ENCODE data around the gene ZNF780A. TPM values are rescaled to one million over a fixed set of nuclear protein-coding genes. Genes with fewer than 3 reads are reported as not detected.
A peak's percentile ranks its signal among the peaks of the same experiment; 100 is the strongest.

Gene ZNF780A
- 10 to 100 TPM; 26.8 to 60.1 (median 33.8) TPM for total RNA-seq

GRCh38 chr19:40090241-40091204, at the start of gene ZNF780A:
ZNF780A (minus strand) TSS chr19:40090943; CDS start chr19:40084753, 6,190 bp downstream.
- Histone ChIP-seq H3K36me3 (no peaks in the 10 kb centered on the region), H3K4me3 (replicated peaks in 1 of 3) (peak within 1 kb of the TSS; percentile 23 to 89 (median 66)), H3K27me3 (no peaks in the 10 kb centered on the region), H3K9me3 (no peaks in the 10 kb centered on the region), H3K4me1 (peaks cover 7 to 10% of the 10 kb centered on the region in 2 donors), H3K27ac (peak within 1 kb of the TSS; percentile 67 to 83 (median 75))
- intact Hi-C loops (cut with DNase I) = no loop called here
- 1% methylated on average over 39 to 46 of the region's 47 CpGs for WGBS, 2 donors
- TF ChIP-seq CTCF (IDR thresholded peaks at IDR 0.05) (no peak), POLR2A (IDR thresholded peaks at IDR 0.05) (peak in 1 of 2 donors; percentile 61)
- peak; percentile 77 for DNase-seq

GRCh38 chr19:40139533-40140287, 49.0 kb upstream of the ZNF780A start:
- peaks cover 6% of the 10 kb centered on the region in 2 donors for H3K4me1 ChIP-seq
- 21 to 25% methylated on average over 7 of the region's 7 CpGs for WGBS, 2 donors
- no peaks in the 10 kb centered on the region for H3K27me3 ChIP-seq
- TF ChIP-seq POLR2A (IDR thresholded peaks at IDR 0.05) = no peak
- TF ChIP-seq CTCF (IDR thresholded peaks at IDR 0.05) = peak; percentile 48 to 90 (median 76)
- no peaks in the 10 kb centered on the region for H3K9me3 ChIP-seq
- intact Hi-C loops (cut with DNase I) = loop anchor here (5.0 to 10.0 kb wide), 2 partner anchors 83 to 495 kb away; no protein-coding TSS in a partner anchor
- H3K4me3 ChIP-seq (replicated peaks in 1 of 3) = no peak overlapping the region
- no peak overlapping the region for H3K27ac ChIP-seq
- H3K36me3 ChIP-seq = no peaks in the 10 kb centered on the region
- peak in 1 of 2 donors; percentile 6 for DNase-seq

- DNase-seq = no peak
These were observed 46.1 kb upstream of the ZNF780A start for GRCh38 chr19:40136818-40137217.

GRCh38 chr19:40134866-40135265, 44.1 kb upstream of the ZNF780A start:
- no peak for DNase-seq
- H3K4me3 ChIP-seq (replicated peaks in 1 of 3) = no peak overlapping the region
- intact Hi-C loops (cut with DNase I) = loop anchor here (5.0 kb wide), 1 partner anchor 87 kb away; no protein-coding TSS in a partner anchor
- H3K4me1 ChIP-seq = no peaks in the 10 kb centered on the region
- H3K27me3 ChIP-seq = no peaks in the 10 kb centered on the region
- H3K27ac ChIP-seq = no peak overlapping the region
- no peaks in the 10 kb centered on the region for H3K9me3 ChIP-seq
- H3K36me3 ChIP-seq = no peaks in the 10 kb centered on the region
- TF ChIP-seq POLR2A (IDR thresholded peaks at IDR 0.05) (no peak), CTCF (IDR thresholded peaks at IDR 0.05) (no peak)

More at GRCh38 chr19:40136818-40137217, 46.1 kb upstream of the ZNF780A start:
- intact Hi-C loops (cut with DNase I) = loop anchor here (5.0 kb wide), 1 partner anchor 85 kb away; no protein-coding TSS in a partner anchor
- TF ChIP-seq CTCF (IDR thresholded peaks at IDR 0.05) (no peak), POLR2A (IDR thresholded peaks at IDR 0.05) (no peak)
- H3K27me3 ChIP-seq = no peaks in the 10 kb centered on the region
- H3K36me3 ChIP-seq = no peaks in the 10 kb centered on the region
- WGBS, 2 donors = 64 to 72% methylated on average over 5 of the region's 5 CpGs
- no peaks in the 10 kb centered on the region for H3K4me1 ChIP-seq
- H3K4me3 ChIP-seq (replicated peaks in 1 of 3) = no peak overlapping the region
- H3K27ac ChIP-seq = no peak overlapping the region
- H3K9me3 ChIP-seq = no peaks in the 10 kb centered on the region
